Measurements from ENCODE around the gene COL6A3.

Gene COL6A3

DNA sequence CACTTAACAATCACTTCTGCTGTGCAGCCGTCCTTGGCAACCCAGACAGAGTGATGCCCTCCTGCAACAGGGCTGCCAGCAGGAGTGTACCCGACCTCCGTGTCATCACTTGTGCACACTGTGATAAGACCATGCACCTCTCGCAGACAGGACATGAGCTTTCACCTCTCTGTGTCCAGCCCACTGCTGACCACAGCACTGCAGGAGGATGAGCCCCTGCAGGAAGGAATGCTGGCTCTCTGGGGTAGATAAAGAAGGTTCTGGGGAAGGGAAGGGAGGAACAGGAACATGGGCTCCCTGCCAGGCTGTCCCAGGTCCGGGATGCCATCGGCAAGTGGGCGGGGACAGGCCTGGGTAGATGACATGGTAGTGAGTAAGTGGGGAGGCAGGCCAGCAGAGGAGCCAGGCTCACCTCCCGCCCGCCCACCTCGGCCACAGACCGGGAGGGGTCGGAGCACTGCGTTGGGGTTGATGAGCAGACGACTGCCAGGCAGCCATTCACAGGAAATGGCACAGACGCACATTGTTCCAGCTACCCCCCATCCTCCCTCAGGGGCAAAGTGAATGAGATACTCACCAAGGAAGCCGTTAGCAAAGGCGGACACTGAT is 18.6 kb upstream of the COL6A3 start:
- Histone ChIP-seq H3K79me2 (ENCODE audit: control insufficient read depth, low read length) (no peaks in the 10 kb centered on the region), H3K4me1 (ENCODE audit: control insufficient read depth, low read length) (peaks cover 5% of the 10 kb centered on the region), H3K9me3 (ENCODE audit: control insufficient read depth, insufficient read depth, low read length) (no peaks in the 10 kb centered on the region), H3K27ac (ENCODE audit: low read depth, low read length) (no peak overlapping the region), H3K4me3 (ENCODE audit: low read length) (no peak overlapping the region), H3K36me3 (ENCODE audit: control insufficient read depth, low read length) (no peaks in the 10 kb centered on the region), H3F3A (ENCODE audit: control insufficient read depth, insufficient read depth) (no peaks in the 10 kb centered on the region), H3K9me2 (replicated peaks; ENCODE audit: control insufficient read depth, low read length) (no peaks in the 10 kb centered on the region), H4K20me1 (ENCODE audit: control insufficient read depth, insufficient read depth, low read depth, low read length) (no peaks in the 10 kb centered on the region), H3K4me2 (ENCODE audit: low read length) (no peak overlapping the region), H3K27me3 (ENCODE audit: control insufficient read depth, low read length) (no peaks in the 10 kb centered on the region)
- TF ChIP-seq, protein P1, sequence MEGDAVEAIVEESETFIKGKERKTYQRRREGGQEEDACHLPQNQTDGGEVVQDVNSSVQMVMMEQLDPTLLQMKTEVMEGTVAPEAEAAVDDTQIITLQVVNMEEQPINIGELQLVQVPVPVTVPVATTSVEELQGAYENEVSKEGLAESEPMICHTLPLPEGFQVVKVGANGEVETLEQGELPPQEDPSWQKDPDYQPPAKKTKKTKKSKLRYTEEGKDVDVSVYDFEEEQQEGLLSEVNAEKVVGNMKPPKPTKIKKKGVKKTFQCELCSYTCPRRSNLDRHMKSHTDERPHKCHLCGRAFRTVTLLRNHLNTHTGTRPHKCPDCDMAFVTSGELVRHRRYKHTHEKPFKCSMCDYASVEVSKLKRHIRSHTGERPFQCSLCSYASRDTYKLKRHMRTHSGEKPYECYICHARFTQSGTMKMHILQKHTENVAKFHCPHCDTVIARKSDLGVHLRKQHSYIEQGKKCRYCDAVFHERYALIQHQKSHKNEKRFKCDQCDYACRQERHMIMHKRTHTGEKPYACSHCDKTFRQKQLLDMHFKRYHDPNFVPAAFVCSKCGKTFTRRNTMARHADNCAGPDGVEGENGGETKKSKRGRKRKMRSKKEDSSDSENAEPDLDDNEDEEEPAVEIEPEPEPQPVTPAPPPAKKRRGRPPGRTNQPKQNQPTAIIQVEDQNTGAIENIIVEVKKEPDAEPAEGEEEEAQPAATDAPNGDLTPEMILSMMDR (IDR thresholded peaks at IDR 0.05; ENCODE audit: low read depth, low read length, poor library complexity, severe bottlenecking) = no peak
- no peak for TF ChIP-seq EZH2phosphoT487 (IDR thresholded peaks at IDR 0.05; ENCODE audit: borderline replicate concordance, low read length)

DNA sequence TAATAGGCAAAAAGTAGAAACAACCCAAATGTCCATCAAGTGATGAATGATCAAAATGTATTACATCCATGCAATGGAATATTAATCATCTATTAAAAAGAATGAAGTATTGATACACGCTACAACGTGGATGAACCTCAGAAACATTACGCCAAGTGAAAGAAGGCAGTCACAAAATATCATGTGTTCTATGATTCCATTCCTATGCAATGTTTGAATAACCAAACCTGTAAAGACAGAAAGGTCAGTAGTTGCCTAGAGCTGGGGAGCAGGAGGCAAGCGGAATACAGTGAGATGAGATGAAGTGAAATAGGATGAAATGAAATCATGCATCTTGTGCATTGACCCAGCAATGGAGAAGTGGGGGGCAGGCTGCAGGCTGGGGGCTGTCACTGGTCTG is 17.9 kb upstream of the COL6A3 start:
- H3K4me1 ChIP-seq (ENCODE audit: control insufficient read depth, low read length) = peaks cover 5% of the 10 kb centered on the region
- H3F3A ChIP-seq (ENCODE audit: control insufficient read depth, insufficient read depth) = no peaks in the 10 kb centered on the region
- no peaks in the 10 kb centered on the region for H3K9me3 ChIP-seq (ENCODE audit: control insufficient read depth, insufficient read depth, low read length)
- no peaks in the 10 kb centered on the region for H3K9me2 ChIP-seq (replicated peaks; ENCODE audit: control insufficient read depth, low read length)
- H3K79me2 ChIP-seq (ENCODE audit: control insufficient read depth, low read length) = no peaks in the 10 kb centered on the region
- no peak overlapping the region for H3K27ac ChIP-seq (ENCODE audit: low read depth, low read length)
- H3K27me3 ChIP-seq (ENCODE audit: control insufficient read depth, low read length) = no peaks in the 10 kb centered on the region
- no peaks in the 10 kb centered on the region for H4K20me1 ChIP-seq (ENCODE audit: control insufficient read depth, insufficient read depth, low read depth, low read length)
- H3K36me3 ChIP-seq (ENCODE audit: control insufficient read depth, low read length) = no peaks in the 10 kb centered on the region
- no peak for TF ChIP-seq EZH2phosphoT487 (IDR thresholded peaks at IDR 0.05; ENCODE audit: borderline replicate concordance, low read length)
- TF ChIP-seq, protein P1 (IDR thresholded peaks at IDR 0.05; ENCODE audit: low read depth, low read length, poor library complexity, severe bottlenecking) = no peak
- H3K4me2 ChIP-seq (ENCODE audit: low read length) = no peak overlapping the region
- H3K4me3 ChIP-seq (ENCODE audit: low read length) = no peak overlapping the region

DNA sequence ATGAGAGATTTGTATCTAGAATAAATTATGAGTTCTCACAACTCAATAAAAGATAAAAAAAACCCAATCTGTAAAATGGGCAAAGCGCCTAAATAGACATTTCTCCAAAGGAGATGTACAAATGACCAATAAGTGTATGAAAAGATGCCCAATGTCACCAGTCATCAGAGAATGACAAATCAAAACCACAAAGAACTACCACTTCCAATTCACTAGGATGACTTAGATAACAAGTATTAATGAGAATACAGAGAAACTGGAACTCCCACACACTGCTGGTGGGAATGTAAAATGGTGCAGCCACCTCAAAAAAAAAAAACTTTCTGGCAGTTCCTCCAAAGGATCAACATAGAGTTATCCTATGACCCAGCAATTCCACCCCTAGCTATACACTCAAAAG is 17.4 kb upstream of the COL6A3 start:
- Histone ChIP-seq H3K27me3 (ENCODE audit: control insufficient read depth, low read length) (no peaks in the 10 kb centered on the region), H3K79me2 (ENCODE audit: control insufficient read depth, low read length) (no peaks in the 10 kb centered on the region), H3K36me3 (ENCODE audit: control insufficient read depth, low read length) (no peaks in the 10 kb centered on the region), H3K4me1 (ENCODE audit: control insufficient read depth, low read length) (peaks cover 5% of the 10 kb centered on the region), H3K9me3 (ENCODE audit: control insufficient read depth, insufficient read depth, low read length) (no peaks in the 10 kb centered on the region), H3K4me2 (ENCODE audit: low read length) (no peak overlapping the region), H4K20me1 (ENCODE audit: control insufficient read depth, insufficient read depth, low read depth, low read length) (no peaks in the 10 kb centered on the region), H3K27ac (ENCODE audit: low read depth, low read length) (no peak overlapping the region), H3F3A (ENCODE audit: control insufficient read depth, insufficient read depth) (no peaks in the 10 kb centered on the region), H3K4me3 (ENCODE audit: low read length) (no peak overlapping the region), H3K9me2 (replicated peaks; ENCODE audit: control insufficient read depth, low read length) (no peaks in the 10 kb centered on the region)
- TF ChIP-seq, protein P1 (IDR thresholded peaks at IDR 0.05; ENCODE audit: low read depth, low read length, poor library complexity, severe bottlenecking) = no peak
- TF ChIP-seq EZH2phosphoT487 (IDR thresholded peaks at IDR 0.05; ENCODE audit: borderline replicate concordance, low read length) = no peak

All from DOHH2 (cell line).